DOHH2 (cell line): Measurements from ENCODE around the gene CAND2.
A peak's percentile ranks its signal among the peaks of the same experiment; 100 is the strongest.

Source experiments
- H3F3A ChIP-seq: fragments of 200-600 bp; sonication (generic), shearing (Covaris generic); 2 replicates; pipeline ENCODE4 v1.6.0; 2016; ENCODE audit warnings: antibody characterized with exemption, mild to moderate bottlenecking; ENCODE audit not compliant: control insufficient read depth, insufficient read depth
- H3K27ac ChIP-seq: fragments of 200-600 bp; sonication (generic); 2 replicates; pipeline ENCODE4 v1.5.1; 2014; ENCODE audit warnings: low read depth, mild to moderate bottlenecking, low read length, moderate library complexity
- H3K27me3 ChIP-seq: fragments of 200-600 bp; sonication (generic); 2 replicates; pipeline ENCODE4 v1.6.1; 2014; ENCODE audit warnings: mild to moderate bottlenecking, low read length, mixed read lengths; ENCODE audit not compliant: control insufficient read depth
- H3K36me3 ChIP-seq: fragments of 200-600 bp; sonication (generic); 2 replicates; pipeline ENCODE4 v1.6.1; 2014; ENCODE audit warnings: mild to moderate bottlenecking, low read length, moderate library complexity, mixed read lengths; ENCODE audit not compliant: control insufficient read depth
- H3K4me1 ChIP-seq: fragments of 200-600 bp; sonication (generic); 2 replicates; pipeline ENCODE4 v1.6.1; 2014; ENCODE audit warnings: mild to moderate bottlenecking, low read length, mixed read lengths; ENCODE audit not compliant: control insufficient read depth
- H3K4me2 ChIP-seq: fragments of 200-600 bp; sonication (generic); 2 replicates; pipeline ENCODE4 v1.6.0; 2014; ENCODE audit warnings: mild to moderate bottlenecking, low read length, moderate library complexity
- H3K4me3 ChIP-seq: fragments of 200-600 bp; sonication (generic); 2 replicates; pipeline ENCODE4 v1.5.1; 2014; ENCODE audit warnings: mild to moderate bottlenecking, low read length, mixed read lengths
- H3K79me2 ChIP-seq: fragments of 200-600 bp; sonication (generic); 2 replicates; pipeline ENCODE4 v1.6.1; 2014; ENCODE audit warnings: mild to moderate bottlenecking, low read length, mixed read lengths; ENCODE audit not compliant: control insufficient read depth
- H3K9me2 ChIP-seq: fragments of 200-600 bp; sonication (generic); replicated peaks from 2 replicates; pipeline ENCODE4 v1.6.1; 2014; ENCODE audit warnings: mild to moderate bottlenecking, low read length, mixed read lengths; ENCODE audit not compliant: control insufficient read depth
- H3K9me3 ChIP-seq: fragments of 200-600 bp; sonication (generic); 2 replicates; pipeline ENCODE4 v1.6.1; 2014; ENCODE audit warnings: antibody characterized with exemption, low read length, mixed read lengths; ENCODE audit not compliant: control insufficient read depth, insufficient read depth
- H4K20me1 ChIP-seq: fragments of 200-600 bp; sonication (generic); 2 replicates; pipeline ENCODE4 v1.6.0; 2014; ENCODE audit warnings: low read depth, mild to moderate bottlenecking, antibody characterized with exemption, low read length, moderate library complexity; ENCODE audit not compliant: control insufficient read depth, insufficient read depth
- EZH2phosphoT487 ChIP-seq: fragments of 200-600 bp; sonication (generic); IDR thresholded peaks from 2 replicates; pipeline ENCODE4 v1.6.1; 2017; ENCODE audit warnings: borderline replicate concordance, mild to moderate bottlenecking, antibody characterized with exemption, low read length, moderate library complexity, mixed read lengths
- TF ChIP-seq, protein P1 (sequence below): fragments of 200-600 bp; sonication (generic); IDR thresholded peaks from one replicate; pipeline ENCODE4 v1.5.1; 2014; ENCODE audit warnings: antibody characterized with exemption, mild to moderate bottlenecking, low read depth, low read length; ENCODE audit not compliant: poor library complexity, severe bottlenecking

CAND2 gene

DNA sequence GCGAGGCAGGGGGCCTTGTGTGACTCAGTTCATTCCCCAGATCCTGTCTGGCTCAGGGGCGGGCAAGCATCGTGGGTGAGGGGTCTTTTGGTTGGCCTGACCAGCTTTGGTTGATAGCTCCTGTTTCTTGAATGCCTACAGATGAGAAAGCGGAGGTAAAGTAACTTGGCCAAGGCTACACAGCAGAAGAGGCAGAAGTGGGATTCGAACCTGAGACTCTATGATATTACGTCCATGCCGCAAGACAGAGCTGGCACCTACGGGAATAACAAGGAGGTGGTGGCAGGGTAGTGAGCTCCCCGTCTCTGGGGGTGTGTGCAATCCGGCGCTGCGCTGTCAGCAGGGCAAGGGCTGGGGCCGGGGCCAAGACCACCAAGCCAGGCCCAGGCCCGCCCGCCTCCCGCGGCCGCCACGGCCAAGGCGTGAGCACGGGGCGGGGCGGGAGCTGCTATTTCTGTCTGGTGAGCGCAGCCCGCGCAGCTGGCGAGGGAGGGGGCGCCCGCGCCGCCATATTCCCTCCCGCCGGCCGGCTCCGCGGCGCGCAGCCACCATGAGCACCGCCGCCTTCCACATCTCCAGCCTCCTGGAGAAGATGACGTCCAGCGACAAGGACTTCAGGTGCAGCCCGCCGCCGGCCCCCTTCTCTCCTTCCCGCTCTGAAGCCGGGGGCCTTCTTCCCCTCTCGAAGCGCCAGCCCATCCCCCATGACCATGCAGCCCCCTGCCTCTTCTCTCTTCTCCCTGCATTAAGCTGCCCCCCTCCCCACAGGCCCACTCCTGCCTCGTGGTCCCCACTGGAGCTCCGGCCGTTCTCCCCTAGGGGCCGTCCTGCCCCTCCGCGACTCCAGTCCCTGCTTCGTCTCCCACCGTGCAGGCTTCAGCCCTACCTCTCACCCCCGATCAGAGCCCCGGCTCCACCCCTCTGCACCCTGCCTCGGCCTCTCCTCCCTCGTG lies at the start of gene CAND2:
TSS of gene CAND2 (plus strand) at position 510 of the 953 bp plus-strand sequence. CDS start at position 551, 41 bp downstream.
- H3K79me2 ChIP-seq = no peaks in the 10 kb centered on the region
- TF ChIP-seq, protein P1, sequence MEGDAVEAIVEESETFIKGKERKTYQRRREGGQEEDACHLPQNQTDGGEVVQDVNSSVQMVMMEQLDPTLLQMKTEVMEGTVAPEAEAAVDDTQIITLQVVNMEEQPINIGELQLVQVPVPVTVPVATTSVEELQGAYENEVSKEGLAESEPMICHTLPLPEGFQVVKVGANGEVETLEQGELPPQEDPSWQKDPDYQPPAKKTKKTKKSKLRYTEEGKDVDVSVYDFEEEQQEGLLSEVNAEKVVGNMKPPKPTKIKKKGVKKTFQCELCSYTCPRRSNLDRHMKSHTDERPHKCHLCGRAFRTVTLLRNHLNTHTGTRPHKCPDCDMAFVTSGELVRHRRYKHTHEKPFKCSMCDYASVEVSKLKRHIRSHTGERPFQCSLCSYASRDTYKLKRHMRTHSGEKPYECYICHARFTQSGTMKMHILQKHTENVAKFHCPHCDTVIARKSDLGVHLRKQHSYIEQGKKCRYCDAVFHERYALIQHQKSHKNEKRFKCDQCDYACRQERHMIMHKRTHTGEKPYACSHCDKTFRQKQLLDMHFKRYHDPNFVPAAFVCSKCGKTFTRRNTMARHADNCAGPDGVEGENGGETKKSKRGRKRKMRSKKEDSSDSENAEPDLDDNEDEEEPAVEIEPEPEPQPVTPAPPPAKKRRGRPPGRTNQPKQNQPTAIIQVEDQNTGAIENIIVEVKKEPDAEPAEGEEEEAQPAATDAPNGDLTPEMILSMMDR = no peak
- TF ChIP-seq EZH2phosphoT487 = no peak
- H3K27me3 ChIP-seq = peaks cover 7% of the 10 kb centered on the region
- H3K4me3 ChIP-seq = peak within 1 kb of the TSS; percentile 78
- no peak within 1 kb of the TSS for H3K27ac ChIP-seq
- H3K36me3 ChIP-seq = no peaks in the 10 kb centered on the region
- H3K4me2 ChIP-seq = peak within 1 kb of the TSS; percentile 93
- no peaks in the 10 kb centered on the region for H4K20me1 ChIP-seq
- no peaks in the 10 kb centered on the region for H3K9me3 ChIP-seq
- H3F3A ChIP-seq = peaks cover 16% of the 10 kb centered on the region
- H3K4me1 ChIP-seq = peaks cover 28% of the 10 kb centered on the region
- H3K9me2 ChIP-seq = no peaks in the 10 kb centered on the region

DNA sequence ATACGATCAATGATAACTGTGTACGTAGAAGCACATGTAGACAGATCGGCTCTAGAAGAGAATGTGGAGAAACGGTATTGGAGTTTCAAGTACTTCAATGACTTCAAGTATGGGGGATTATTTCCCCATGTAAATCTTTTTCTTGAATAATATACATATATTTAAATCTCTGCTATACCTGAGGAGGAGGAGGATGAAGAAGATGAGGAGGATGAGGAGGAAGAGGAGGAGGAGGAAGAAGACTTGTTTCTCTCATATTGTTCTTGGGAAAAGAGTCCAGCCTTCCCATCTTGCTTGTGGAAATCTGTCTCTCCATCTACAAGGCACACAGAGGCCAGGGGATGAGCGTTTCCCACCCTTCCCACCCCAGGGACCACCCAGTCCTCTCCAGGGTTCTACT lies 48.0 kb upstream of the CAND2 start:
- H3K4me1 ChIP-seq = peaks cover 67% of the 10 kb centered on the region
- H3K4me3 ChIP-seq = peak overlapping the region; percentile 60; the same call in 1 of the 2 replicates
- H3K9me3 ChIP-seq = no peaks in the 10 kb centered on the region
- H3K27ac ChIP-seq = no peak overlapping the region
- H3K36me3 ChIP-seq = no peaks in the 10 kb centered on the region
- H3K27me3 ChIP-seq = no peaks in the 10 kb centered on the region
- H3F3A ChIP-seq = peaks cover 13% of the 10 kb centered on the region
- no peaks in the 10 kb centered on the region for H3K79me2 ChIP-seq
- H3K4me2 ChIP-seq = peak overlapping the region; percentile 88
- no peaks in the 10 kb centered on the region for H4K20me1 ChIP-seq
- TF ChIP-seq EZH2phosphoT487 = no peak
- TF ChIP-seq, protein P1 = no peak
- no peaks in the 10 kb centered on the region for H3K9me2 ChIP-seq

DNA sequence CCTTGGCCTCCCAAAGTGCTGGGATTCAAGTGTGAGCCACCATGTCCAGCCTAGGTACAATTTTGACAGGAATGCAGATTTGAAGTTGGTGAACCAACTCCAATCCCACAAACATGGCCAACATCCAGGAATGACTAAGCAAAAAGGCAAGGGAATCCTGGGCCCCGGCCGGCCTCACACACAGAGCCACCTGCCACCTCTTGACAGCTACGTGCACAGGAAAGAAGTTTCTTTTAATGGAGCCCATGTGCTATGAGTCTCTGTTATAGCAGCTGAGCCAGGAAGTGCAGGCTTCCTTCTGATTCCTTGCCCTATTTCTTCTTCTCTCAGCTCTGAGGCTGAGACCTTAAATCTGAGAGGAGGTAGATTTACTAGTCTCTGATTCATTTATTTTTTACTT lies 46.3 kb upstream of the CAND2 start:
- no peaks in the 10 kb centered on the region for H3K9me3 ChIP-seq
- no peak for TF ChIP-seq EZH2phosphoT487
- TF ChIP-seq, protein P1 = no peak
- peaks cover 13% of the 10 kb centered on the region for H3F3A ChIP-seq
- H4K20me1 ChIP-seq = no peaks in the 10 kb centered on the region
- H3K27ac ChIP-seq = peak overlapping the region; percentile 95
- H3K27me3 ChIP-seq = no peaks in the 10 kb centered on the region
- H3K9me2 ChIP-seq = no peaks in the 10 kb centered on the region
- no peaks in the 10 kb centered on the region for H3K36me3 ChIP-seq
- peak overlapping the region; percentile 60 for H3K4me3 ChIP-seq
- H3K79me2 ChIP-seq = no peaks in the 10 kb centered on the region
- peaks cover 77% of the 10 kb centered on the region for H3K4me1 ChIP-seq
- H3K4me2 ChIP-seq = peak overlapping the region; percentile 88
